CD14-positive monocyte (primary cell): ENCODE measurements around the gene ISCU. TPM values are rescaled to one million over a fixed set of nuclear protein-coding genes. Genes with fewer than 3 reads are reported as not detected.

Source experiments
- DNase-seq, 3 donors: peaks; one replicate each; pipeline ENCODE4 v3.0.0-alpha.2; 2011 to 2022
- H2AFZ ChIP-seq: 2 replicates; pipeline ENCODE4 v1.6.0; 2012; ENCODE audit warnings: mild to moderate bottlenecking, low read depth, low read length, inconsistent platforms; ENCODE audit not compliant: insufficient read depth, poor library complexity, severe bottlenecking
- H3K27ac ChIP-seq, 2 donors: 1 replicate in 1 of 2; 2 replicates in 1 of 2; pipeline ENCODE4 v1.5.1; 2012 to 2013; ENCODE audit warnings: low read length in 2 of 2, control low read depth in 1 of 2, inconsistent platforms in 1 of 2, low read depth in 1 of 2, mild to moderate bottlenecking in 1 of 2
- H3K27me3 ChIP-seq, 2 donors: one replicate each; pipeline versions ENCODE4 v1.6.0 to v1.6.1; 2011 to 2013; ENCODE audit warnings: low read length in 2 of 2; ENCODE audit not compliant: control insufficient read depth in 2 of 2, insufficient read depth in 2 of 2
- H3K36me3 ChIP-seq, 2 donors: replicated peaks in 1 of 2; 1 replicate in 1 of 2; 2 replicates in 1 of 2; pipeline versions ENCODE4 v1.5.1 to v1.6.1; 2012 to 2013; ENCODE audit warnings: low read length in 2 of 2, control low read depth in 1 of 2, inconsistent platforms in 1 of 2, mild to moderate bottlenecking in 1 of 2; ENCODE audit not compliant: insufficient read depth in 2 of 2, control insufficient read depth in 1 of 2
- H3K4me1 ChIP-seq, 2 donors: 1 replicate in 1 of 2; 2 replicates in 1 of 2; pipeline versions ENCODE4 v1.5.1 to v1.6.1; 2012 to 2013; ENCODE audit warnings: low read length in 2 of 2, control low read depth in 1 of 2, inconsistent platforms in 1 of 2, mild to moderate bottlenecking in 1 of 2, moderate library complexity in 1 of 2; ENCODE audit not compliant: insufficient read depth in 2 of 2, control insufficient read depth in 1 of 2
- H3K4me2 ChIP-seq: replicated peaks from 2 replicates; pipeline ENCODE3; 2012; ENCODE audit warnings: low read length, moderate library complexity, mild to moderate bottlenecking; ENCODE audit not compliant: poor library complexity, severe bottlenecking; ENCODE audit errors: extremely low read depth
- H3K4me3 ChIP-seq, 3 experiments: fragments of 200-600 bp in 1 of 3; sonication (generic) in 1 of 3; replicated peaks in 1 of 3; 1 replicate in 2 of 3; 2 replicates in 1 of 3; pipeline ENCODE4 v1.5.1; 2011 to 2013; ENCODE audit warnings: low read length in 3 of 3, mild to moderate bottlenecking in 3 of 3, control low read depth in 2 of 3, low read depth in 2 of 3, inconsistent platforms in 1 of 3, moderate library complexity in 1 of 3
- H3K79me2 ChIP-seq: 2 replicates; pipeline ENCODE4 v1.6.0; 2012; ENCODE audit warnings: mild to moderate bottlenecking, control low read depth, inconsistent platforms, low read length, moderate library complexity; ENCODE audit not compliant: insufficient read depth
- H3K9ac ChIP-seq: 2 replicates; pipeline ENCODE4 v1.6.0; 2017; ENCODE audit warnings: low read length, mild to moderate bottlenecking; ENCODE audit not compliant: insufficient read depth, poor library complexity, severe bottlenecking
- H3K9me3 ChIP-seq, 2 donors: replicated peaks in 1 of 2; 1 replicate in 1 of 2; 2 replicates in 1 of 2; pipeline versions ENCODE4 v1.5.1 to v1.6.1; 2012 to 2013; ENCODE audit warnings: low read length in 2 of 2, control low read depth in 1 of 2; ENCODE audit not compliant: control insufficient read depth in 1 of 2, insufficient read depth in 1 of 2
- H4K20me1 ChIP-seq: 2 replicates; pipeline ENCODE4 v1.6.0; 2012; ENCODE audit warnings: mild to moderate bottlenecking, low read length, control low read depth, moderate library complexity; ENCODE audit not compliant: insufficient read depth
- H3K27ac Mint-ChIP-seq, 7 donors: one replicate each; pipeline ENCODE4 v1.8.0; 2020; ENCODE audit warnings: mild to moderate bottlenecking in 7 of 7, mixed read lengths in 7 of 7, moderate library complexity in 6 of 7, inconsistent platforms in 2 of 7
- H3K27me3 Mint-ChIP-seq, 3 donors: one replicate each; pipeline ENCODE4 v1.8.0; 2021 to 2022; ENCODE audit warnings: low read depth in 3 of 3, mild to moderate bottlenecking in 3 of 3, mixed read lengths in 3 of 3, moderate library complexity in 3 of 3, inconsistent platforms in 1 of 3
- H3K36me3 Mint-ChIP-seq, 2 donors: one replicate each; pipeline ENCODE4 v1.8.0; 2020; ENCODE audit warnings: mixed read lengths in 2 of 2, inconsistent platforms in 1 of 2, mild to moderate bottlenecking in 1 of 2
- H3K4me1 Mint-ChIP-seq: one replicate; pipeline ENCODE4 v1.8.0; 2020; ENCODE audit warnings: mild to moderate bottlenecking, mixed read lengths
- H3K4me3 Mint-ChIP-seq, 2 donors: one replicate each; pipeline ENCODE4 v1.8.0; 2020; ENCODE audit warnings: mild to moderate bottlenecking in 2 of 2, mixed read lengths in 2 of 2, moderate library complexity in 1 of 2
- H3K9me3 Mint-ChIP-seq, 7 donors: one replicate each; pipeline ENCODE4 v1.8.0; 2020 to 2022; ENCODE audit warnings: mixed read lengths in 7 of 7, mild to moderate bottlenecking in 6 of 7, moderate library complexity in 6 of 7, inconsistent platforms in 2 of 7
- CTCF ChIP-seq: fragments of 200-600 bp; IDR thresholded peaks from one replicate; pipeline ENCODE4 v1.8.0; 2022; ENCODE audit warnings: antibody characterized with exemption, mild to moderate bottlenecking
- WGBS: methylation state at CpG from one replicate; pipeline ENCODE4 v1.1.5; 2013; ENCODE audit warnings: missing lambda C conversion rate; ENCODE audit not compliant: insufficient coverage; 5-methylcytosine and 5-hydroxymethylcytosine counted together
- intact Hi-C, 2 donors: fragments of 100-400 bp; cut with micrococcal nuclease; formaldehyde crosslinking; loops; one replicate each; pipeline versions ENCODE4 v1.15.0 to v1.15.1; 2023
- polyA plus RNA-seq, 3 donors: library from polyadenylated mRNA; depleted of rRNA in 1 of 3; unstranded in 2 of 3; stranded (reverse) in 1 of 3; fragments of 300-500 nt in 2 of 3; fragments of >200 nt in 1 of 3; fragmentation: Illumina TruSeq in 2 of 3; gene quantifications; 1 replicate in 2 of 3; 2 replicates in 1 of 3; pipeline ENCODE4 v1.2.3, GENCODE V29; 2012 to 2021

The ISCU gene
- polyA plus RNA-seq, 3 donors = 90.9 to 114 (median 111) TPM

- no peak for DNase-seq
- no peak overlapping the region for H2AFZ ChIP-seq
- no peak overlapping the region for H3K27ac ChIP-seq
- no peaks in the 10 kb centered on the region for H3K9me3 ChIP-seq
- H3K4me2 ChIP-seq = no peak overlapping the region
- Mint-ChIP-seq H3K27ac (peak overlapping the region in 1 of 7 donors; percentile 40), H3K9me3 (no peaks in the 10 kb centered on the region), H3K27me3 (peaks cover 0 to 4% (median 3%) of the 10 kb centered on the region in 3 donors), H3K4me1 (peaks cover 19% of the 10 kb centered on the region), H3K4me3 (no peak overlapping the region), H3K36me3 (peaks cover 68 to 77% of the 10 kb centered on the region in 2 donors)
- no peak overlapping the region for H3K9ac ChIP-seq
- H3K36me3 ChIP-seq = peaks cover 69 to 78% of the 10 kb centered on the region in 2 donors
- H3K79me2 ChIP-seq = peaks cover 13% of the 10 kb centered on the region
- no peaks in the 10 kb centered on the region for H3K27me3 ChIP-seq
- intact Hi-C loops = loop anchor here (5.0 to 10.0 kb wide), 3 partner anchors 43 to 845 kb away; partner anchors contain the start of genes ALKBH2 (in 2 of the 2), UNG (in 2 of the 2), ISCU (in 1 of the 2) and SART3 (in 1 of the 2)
- peaks cover 12 to 16% of the 10 kb centered on the region in 2 donors for H3K4me1 ChIP-seq
- WGBS = 67% methylated on average over 2 of the region's 4 CpGs
- no peak overlapping the region for H3K4me3 ChIP-seq
- peaks cover 17% of the 10 kb centered on the region for H4K20me1 ChIP-seq
- TF ChIP-seq CTCF = no peak
These were observed 42.8 kb upstream of the ISCU start for GRCh38 chr12:108519558-108519957.

- H3K36me3 ChIP-seq = peaks cover 98 to 100% of the 10 kb centered on the region in 2 donors
- H3K4me3 ChIP-seq = no peak overlapping the region
- no peak for TF ChIP-seq CTCF
- no peaks in the 10 kb centered on the region for H3K79me2 ChIP-seq
- DNase-seq = no peak
- no peak overlapping the region for H3K27ac ChIP-seq
- intact Hi-C loops = no loop called here
- no peaks in the 10 kb centered on the region for H3K27me3 ChIP-seq
- H3K9me3 ChIP-seq = no peaks in the 10 kb centered on the region
- WGBS = 87% methylated on average over 9 of the region's 14 CpGs
- no peaks in the 10 kb centered on the region for H3K4me1 ChIP-seq
- H3K27ac Mint-ChIP-seq = peak overlapping the region in 1 of 7 donors; percentile 72
- H3K36me3 Mint-ChIP-seq = peaks cover 97 to 100% of the 10 kb centered on the region in 2 donors
- H3K9me3 Mint-ChIP-seq = no peaks in the 10 kb centered on the region
- peaks cover 0 to 3% (median 2%) of the 10 kb centered on the region in 3 donors for H3K27me3 Mint-ChIP-seq
- H3K4me3 Mint-ChIP-seq = no peak overlapping the region
- H3K4me2 ChIP-seq = no peak overlapping the region
- H3K4me1 Mint-ChIP-seq = no peaks in the 10 kb centered on the region
- H4K20me1 ChIP-seq = peaks cover 27% of the 10 kb centered on the region
- no peak overlapping the region for H3K9ac ChIP-seq
- no peak overlapping the region for H2AFZ ChIP-seq
These were observed 39.0 kb upstream of the ISCU start for GRCh38 chr12:108523365-108523764.
